ENCODE results near the gene GTPBP6.

GTPBP6 gene

DNA sequence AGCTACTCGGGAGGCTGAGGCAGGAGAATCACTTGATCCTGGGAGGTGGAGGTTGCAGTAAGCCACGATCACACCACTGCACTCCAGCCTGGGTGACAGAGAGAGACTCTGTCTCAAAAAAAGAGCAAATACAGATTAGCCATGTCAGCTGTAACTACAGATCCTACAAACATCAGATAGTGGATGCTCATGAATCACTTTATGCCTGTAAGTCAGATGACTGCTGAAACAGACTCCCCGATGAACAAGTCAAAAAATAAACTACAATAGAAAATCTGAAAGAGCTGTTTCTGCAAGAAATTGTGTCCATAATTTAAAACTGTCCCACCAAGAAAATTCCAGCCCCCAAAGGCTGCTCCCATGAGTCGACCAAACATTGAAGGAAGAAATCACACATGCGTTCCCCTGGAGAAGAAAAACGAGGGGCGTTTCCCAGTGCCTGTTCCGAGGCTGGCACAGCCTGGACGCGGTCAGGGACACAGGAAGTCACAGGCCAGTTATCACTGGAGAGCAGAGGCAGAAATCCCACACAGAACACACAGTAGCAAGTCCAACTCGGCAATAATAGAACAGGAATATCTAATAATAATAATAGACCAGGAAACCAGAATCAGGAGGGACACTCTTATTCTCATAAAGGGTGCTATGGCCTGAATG lies 30.0 kb upstream of the GTPBP6 start:
- Histone ChIP-seq H3K27me3 (ENCODE audit: low read length) (no peaks in the 10 kb centered on the region), H3K36me3 (ENCODE audit: low read length) (no peaks in the 10 kb centered on the region)
- TF ChIP-seq, protein P1, sequence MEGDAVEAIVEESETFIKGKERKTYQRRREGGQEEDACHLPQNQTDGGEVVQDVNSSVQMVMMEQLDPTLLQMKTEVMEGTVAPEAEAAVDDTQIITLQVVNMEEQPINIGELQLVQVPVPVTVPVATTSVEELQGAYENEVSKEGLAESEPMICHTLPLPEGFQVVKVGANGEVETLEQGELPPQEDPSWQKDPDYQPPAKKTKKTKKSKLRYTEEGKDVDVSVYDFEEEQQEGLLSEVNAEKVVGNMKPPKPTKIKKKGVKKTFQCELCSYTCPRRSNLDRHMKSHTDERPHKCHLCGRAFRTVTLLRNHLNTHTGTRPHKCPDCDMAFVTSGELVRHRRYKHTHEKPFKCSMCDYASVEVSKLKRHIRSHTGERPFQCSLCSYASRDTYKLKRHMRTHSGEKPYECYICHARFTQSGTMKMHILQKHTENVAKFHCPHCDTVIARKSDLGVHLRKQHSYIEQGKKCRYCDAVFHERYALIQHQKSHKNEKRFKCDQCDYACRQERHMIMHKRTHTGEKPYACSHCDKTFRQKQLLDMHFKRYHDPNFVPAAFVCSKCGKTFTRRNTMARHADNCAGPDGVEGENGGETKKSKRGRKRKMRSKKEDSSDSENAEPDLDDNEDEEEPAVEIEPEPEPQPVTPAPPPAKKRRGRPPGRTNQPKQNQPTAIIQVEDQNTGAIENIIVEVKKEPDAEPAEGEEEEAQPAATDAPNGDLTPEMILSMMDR (IDR thresholded peaks at IDR 0.05; ENCODE audit: insufficient read depth, low read length, poor library complexity, severe bottlenecking) = no peak
- TF ChIP-seq EZH2phosphoT487 (conservative IDR thresholded peaks at IDR 0.05; ENCODE audit: low read length) = no peak

DNA sequence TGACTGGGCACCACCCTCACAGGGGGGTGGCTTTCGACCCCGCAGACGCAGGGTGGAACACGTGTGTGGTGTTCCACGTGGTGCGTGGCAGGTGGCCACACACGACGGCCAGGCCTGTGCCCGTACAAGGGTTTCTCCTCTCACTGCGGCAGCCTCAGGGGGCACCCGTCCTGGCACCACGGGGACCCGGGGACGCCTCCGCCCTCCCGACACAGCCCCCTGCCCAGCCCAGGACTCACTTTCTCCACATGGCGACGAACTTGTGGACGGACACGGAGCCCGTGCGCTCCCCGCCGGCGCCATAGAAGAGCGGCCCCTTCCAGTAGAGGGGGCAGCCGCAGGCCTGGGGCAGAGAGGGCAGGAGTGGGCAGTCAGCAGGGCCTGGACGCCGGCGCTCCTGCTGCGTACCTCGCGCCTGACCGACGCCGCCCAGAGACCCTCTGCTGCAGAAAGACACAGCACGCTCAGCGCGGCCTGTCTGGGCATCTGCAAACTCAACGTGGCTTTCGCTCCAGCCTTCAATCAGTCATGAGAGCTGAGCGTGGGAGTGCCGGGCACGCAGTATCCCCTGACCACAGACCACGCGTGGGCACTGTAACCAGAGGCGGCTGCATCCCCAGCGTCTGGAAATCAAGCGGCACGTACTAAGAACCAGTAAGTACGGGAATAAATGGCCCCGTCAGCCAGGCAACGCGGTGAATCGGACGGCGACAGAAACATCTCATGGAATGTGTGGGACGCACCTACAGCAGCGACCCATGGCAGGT lies 28.9 kb upstream of the GTPBP6 start:
- H3K79me2 ChIP-seq (ENCODE audit: insufficient read depth, low read length) = no peaks in the 10 kb centered on the region
- H3K9me2 ChIP-seq (replicated peaks; ENCODE audit: insufficient read depth, low read length) = no peaks in the 10 kb centered on the region
- H2AFZ ChIP-seq (ENCODE audit: low read depth, low read length, severe bottlenecking) = no peak overlapping the region
- H3K27me3 ChIP-seq (ENCODE audit: low read length) = no peaks in the 10 kb centered on the region
- H3K27ac ChIP-seq (ENCODE audit: low read depth, low read length) = no peak overlapping the region
- TF ChIP-seq, protein P1 (IDR thresholded peaks at IDR 0.05; ENCODE audit: insufficient read depth, low read length, poor library complexity, severe bottlenecking) = no peak
- no peak for TF ChIP-seq EZH2phosphoT487 (conservative IDR thresholded peaks at IDR 0.05; ENCODE audit: low read length)
- no peaks in the 10 kb centered on the region for H3K36me3 ChIP-seq (ENCODE audit: low read length)
- no peak overlapping the region for H3K4me3 ChIP-seq (ENCODE audit: insufficient read depth, low read length, poor library complexity, severe bottlenecking)
- no peaks in the 10 kb centered on the region for H3K9me3 ChIP-seq (ENCODE audit: insufficient read depth, low read length)
- H3K4me2 ChIP-seq (ENCODE audit: low read depth, low read length, poor library complexity, severe bottlenecking) = no peak overlapping the region
- no peak overlapping the region for H3K9ac ChIP-seq (ENCODE audit: low read length)
- no peaks in the 10 kb centered on the region for H3F3A ChIP-seq (ENCODE audit: insufficient read depth)
- no peaks in the 10 kb centered on the region for H4K20me1 ChIP-seq (ENCODE audit: low read depth, low read length)

More for the DNA sequence above, 30.0 kb upstream of the GTPBP6 start:
- Histone ChIP-seq H3K4me2 (ENCODE audit: low read depth, low read length, poor library complexity, severe bottlenecking) (no peak overlapping the region), H2AFZ (ENCODE audit: low read depth, low read length, severe bottlenecking) (no peak overlapping the region), H3K9ac (ENCODE audit: low read length) (no peak overlapping the region), H4K20me1 (ENCODE audit: low read depth, low read length) (no peaks in the 10 kb centered on the region), H3K4me3 (ENCODE audit: insufficient read depth, low read length, poor library complexity, severe bottlenecking) (no peak overlapping the region), H3K9me3 (ENCODE audit: insufficient read depth, low read length) (no peaks in the 10 kb centered on the region), H3K27ac (ENCODE audit: low read depth, low read length) (no peak overlapping the region), H3F3A (ENCODE audit: insufficient read depth) (no peaks in the 10 kb centered on the region), H3K79me2 (ENCODE audit: insufficient read depth, low read length) (no peaks in the 10 kb centered on the region), H3K9me2 (replicated peaks; ENCODE audit: insufficient read depth, low read length) (no peaks in the 10 kb centered on the region)

DNA sequence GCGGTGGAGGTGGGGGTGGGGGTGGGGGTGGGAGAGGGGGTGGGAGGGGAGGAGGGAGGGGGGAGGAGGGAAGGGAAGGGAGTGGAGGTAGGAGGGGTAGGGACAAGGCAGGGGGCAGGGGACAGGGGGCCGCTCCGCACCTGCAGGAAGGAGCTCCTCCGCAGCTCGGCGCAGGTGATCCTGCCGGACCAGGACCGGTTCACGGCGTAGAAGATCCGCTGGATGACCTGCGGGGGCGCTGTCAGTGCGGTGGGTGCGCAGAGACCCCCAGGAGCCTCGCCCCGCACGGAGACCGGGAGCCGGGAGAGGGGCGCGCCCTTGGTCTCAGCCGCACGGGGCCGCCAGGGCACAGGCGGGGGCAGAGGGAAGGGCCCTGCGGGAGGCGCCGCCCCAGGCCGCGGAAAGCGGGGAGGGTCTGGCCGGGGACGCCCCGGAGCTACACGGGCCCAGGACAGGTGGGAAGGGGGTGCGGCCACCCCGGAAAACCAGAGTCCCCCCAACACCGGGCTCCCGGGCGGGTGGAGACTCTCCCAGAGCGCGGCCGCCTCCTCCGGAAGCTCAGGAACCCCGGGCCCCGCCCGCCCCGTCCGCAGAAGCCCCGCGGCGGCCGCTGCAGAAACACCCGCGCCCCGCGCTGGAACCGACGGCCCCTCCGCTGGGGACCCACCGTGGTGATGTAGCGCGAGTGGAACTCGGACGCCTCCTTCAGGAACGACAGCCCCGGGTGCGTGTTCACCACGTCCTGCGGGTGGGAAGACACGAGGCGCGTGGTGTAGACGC lies 27.6 kb upstream of the GTPBP6 start:
- Histone ChIP-seq H3F3A (ENCODE audit: insufficient read depth) (no peaks in the 10 kb centered on the region), H3K79me2 (ENCODE audit: insufficient read depth, low read length) (no peaks in the 10 kb centered on the region), H3K27ac (ENCODE audit: low read depth, low read length) (no peak overlapping the region), H3K9me3 (ENCODE audit: insufficient read depth, low read length) (no peaks in the 10 kb centered on the region), H3K27me3 (ENCODE audit: low read length) (no peaks in the 10 kb centered on the region), H3K4me3 (ENCODE audit: insufficient read depth, low read length, poor library complexity, severe bottlenecking) (no peak overlapping the region), H3K9ac (ENCODE audit: low read length) (no peak overlapping the region), H4K20me1 (ENCODE audit: low read depth, low read length) (no peaks in the 10 kb centered on the region), H3K4me2 (ENCODE audit: low read depth, low read length, poor library complexity, severe bottlenecking) (no peak overlapping the region), H3K9me2 (replicated peaks; ENCODE audit: insufficient read depth, low read length) (no peaks in the 10 kb centered on the region), H3K36me3 (ENCODE audit: low read length) (no peaks in the 10 kb centered on the region), H2AFZ (ENCODE audit: low read depth, low read length, severe bottlenecking) (no peak overlapping the region)
- no peak for TF ChIP-seq EZH2phosphoT487 (conservative IDR thresholded peaks at IDR 0.05; ENCODE audit: low read length)
- TF ChIP-seq, protein P1 (IDR thresholded peaks at IDR 0.05; ENCODE audit: insufficient read depth, low read length, poor library complexity, severe bottlenecking) = no peak

All from SU-DHL-6 (cell line).